ENCODE results near the gene FN1.
"Not testable (repeated sequence)": the region's sequence is repeated elsewhere in the genome, so short reads cannot be mapped to it uniquely, and the experiment has no call there.

Gene FN1

GRCh38 chr2:215409331-215410127 is 26.3 kb downstream of the FN1 start:
- DNase-seq (ENCODE audit: low read depth in 2 of 2, low spot score in 1 of 2): no peak

GRCh38 chr2:215408441-215408840 is 27.4 kb downstream of the FN1 start:
- not testable (repeated sequence) for DNase-seq (ENCODE audit: low read depth in 2 of 2, low spot score in 1 of 2)

GRCh38 chr2:215407590-215408264 is 28.1 kb downstream of the FN1 start:
- no peak for DNase-seq (ENCODE audit: low read depth in 2 of 2, low spot score in 1 of 2)

GRCh38 chr2:215407061-215407460 is 28.8 kb downstream of the FN1 start:
- no peak for DNase-seq (ENCODE audit: low read depth in 2 of 2, low spot score in 1 of 2)

GRCh38 chr2:215405722-215406581 is 29.9 kb downstream of the FN1 start:
- no peak for DNase-seq (ENCODE audit: low read depth in 2 of 2, low spot score in 1 of 2)

GRCh38 chr2:215404348-215405012 is 31.4 kb downstream of the FN1 start:
- DNase-seq (ENCODE audit: low read depth in 2 of 2, low spot score in 1 of 2): no peak

- DNase-seq (ENCODE audit: low read depth in 2 of 2, low spot score in 1 of 2): no peak
Observed at GRCh38 chr2:215403441-215404347, 32.2 kb downstream of the FN1 start.

- DNase-seq (ENCODE audit: low read depth in 2 of 2, low spot score in 1 of 2): no peak
Observed at GRCh38 chr2:215401896-215402379, 33.9 kb downstream of the FN1 start.

- no peak for DNase-seq (ENCODE audit: low read depth in 2 of 2, low spot score in 1 of 2)
Observed at GRCh38 chr2:215399067-215399716, 36.7 kb downstream of the FN1 start.

GRCh38 chr2:215397632-215398341 is 38.1 kb downstream of the FN1 start:
- DNase-seq (ENCODE audit: low read depth in 2 of 2, low spot score in 1 of 2): no peak

GRCh38 chr2:215396595-215397313 is 39.1 kb downstream of the FN1 start:
- no peak for DNase-seq (ENCODE audit: low read depth in 2 of 2, low spot score in 1 of 2)

GRCh38 chr2:215395687-215396460 is 40.0 kb downstream of the FN1 start:
- no peak for DNase-seq (ENCODE audit: low read depth in 2 of 2, low spot score in 1 of 2)

GRCh38 chr2:215394102-215394805 is 41.6 kb downstream of the FN1 start:
- no peak for DNase-seq (ENCODE audit: low read depth in 2 of 2, low spot score in 1 of 2)

- DNase-seq (ENCODE audit: low read depth in 2 of 2, low spot score in 1 of 2): no peak
Observed at GRCh38 chr2:215392687-215393270, 43.1 kb downstream of the FN1 start.

- no peak for DNase-seq (ENCODE audit: low read depth in 2 of 2, low spot score in 1 of 2)
Observed at GRCh38 chr2:215392164-215392563, 43.7 kb downstream of the FN1 start.

GRCh38 chr2:215391531-215391930 is 44.3 kb downstream of the FN1 start:
- no peak for DNase-seq (ENCODE audit: low read depth in 2 of 2, low spot score in 1 of 2)
